Activated CD8-positive, alpha-beta memory T cell treated with anti-CD3 and anti-CD28 coated beads, Interleukin-2, amount 50 U/mL, for 1 hour (primary cell): ENCODE data around the gene GCAT.
"Not testable (repeated sequence)": the region's sequence is repeated elsewhere in the genome, so short reads cannot be mapped to it uniquely, and the experiment has no call there.

Experiments used
- DNase-seq: peaks from one replicate; pipeline ENCODE4 v3.0.0-alpha.2; 2020; ENCODE audit errors: extremely low read depth

Gene GCAT

GRCh38 chr22:37782340-37783168 is 25.2 kb upstream of the GCAT start:
- no peak for DNase-seq

- no peak for DNase-seq
Observed at GRCh38 chr22:37784829-37785495, 22.8 kb upstream of the GCAT start.

GRCh38 chr22:37790234-37790633 is 17.5 kb upstream of the GCAT start:
- DNase-seq: no peak

- DNase-seq: no peak
Observed at GRCh38 chr22:37792494-37792893, 15.2 kb upstream of the GCAT start.

- DNase-seq: no peak
Observed at GRCh38 chr22:37794376-37794775, 13.4 kb upstream of the GCAT start.

GRCh38 chr22:37796079-37796478 is 11.7 kb upstream of the GCAT start:
- no peak for DNase-seq

- not testable (repeated sequence) for DNase-seq
Observed at GRCh38 chr22:37797259-37797658, 10.5 kb upstream of the GCAT start.

- DNase-seq: no peak
Observed at GRCh38 chr22:37797874-37798500, 9.7 kb upstream of the GCAT start.

GRCh38 chr22:37799979-37800378 is 7.8 kb upstream of the GCAT start:
- DNase-seq: not testable (repeated sequence)

- no peak for DNase-seq
Observed at GRCh38 chr22:37801946-37802309, 5.8 kb upstream of the GCAT start.

- no peak for DNase-seq
Observed at GRCh38 chr22:37802310-37803194, 5.2 kb upstream of the GCAT start.

- no peak for DNase-seq
Observed at GRCh38 chr22:37803195-37803638, 4.5 kb upstream of the GCAT start.

GRCh38 chr22:37803639-37804351 is 3.9 kb upstream of the GCAT start:
- no peak for DNase-seq

GRCh38 chr22:37804352-37804880 is 3.3 kb upstream of the GCAT start:
- no peak for DNase-seq

GRCh38 chr22:37804881-37805809 is 2.6 kb upstream of the GCAT start:
- DNase-seq: no peak

GRCh38 chr22:37805810-37806277 is 1.9 kb upstream of the GCAT start:
- no peak for DNase-seq

GRCh38 chr22:37806409-37807333 is 1.1 kb upstream of the GCAT start:
- DNase-seq: no peak

GRCh38 chr22:37808294-37808657 is 542 bp downstream of the GCAT start:
- DNase-seq: no peak
